HG02759 (cell line): Measurements from ENCODE around the gene PSMB8.

Experiments used
- ATAC-seq: cut with Tn5 transposase; IDR thresholded peaks from one replicate; pipeline ENCODE4 v1.9.1; 2021; ENCODE audit warnings: mild to moderate bottlenecking, moderate library complexity; ENCODE audit not compliant: unreplicated experiment

The PSMB8 gene

DNA sequence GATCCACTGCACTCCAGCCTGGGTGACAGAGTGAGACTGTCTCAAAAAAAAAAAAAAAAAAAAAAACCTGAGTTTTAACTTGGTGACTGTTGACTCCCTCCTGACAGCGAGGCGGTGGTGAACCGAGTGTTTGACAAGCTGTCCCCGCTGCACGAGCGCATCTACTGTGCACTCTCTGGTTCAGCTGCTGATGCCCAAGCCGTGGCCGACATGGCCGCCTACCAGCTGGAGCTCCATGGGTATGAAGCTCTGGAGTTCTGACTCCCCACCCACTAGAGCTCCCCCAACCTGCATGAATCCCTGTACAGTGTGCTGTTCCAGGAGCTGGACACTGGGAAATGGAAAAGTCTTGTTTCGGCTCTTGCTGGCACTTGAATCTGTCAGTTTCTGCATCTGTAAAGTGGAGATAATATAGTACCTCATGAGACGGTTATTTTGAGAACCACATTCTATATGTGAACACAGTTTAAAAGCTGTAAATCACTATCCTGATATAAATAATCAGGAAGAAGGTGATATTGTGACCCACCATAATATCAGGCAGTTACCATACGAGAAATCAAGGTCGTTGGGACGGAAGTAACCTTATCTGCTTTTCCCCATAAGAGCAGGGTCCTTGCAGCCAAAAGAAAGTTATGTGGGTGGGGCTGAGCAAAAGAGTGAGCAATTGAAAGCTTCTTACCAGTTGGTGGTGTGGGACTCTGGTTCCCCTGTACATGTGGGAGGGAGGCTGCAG is 13.5 kb upstream of the PSMB8 start:
- no peak for ATAC-seq

DNA sequence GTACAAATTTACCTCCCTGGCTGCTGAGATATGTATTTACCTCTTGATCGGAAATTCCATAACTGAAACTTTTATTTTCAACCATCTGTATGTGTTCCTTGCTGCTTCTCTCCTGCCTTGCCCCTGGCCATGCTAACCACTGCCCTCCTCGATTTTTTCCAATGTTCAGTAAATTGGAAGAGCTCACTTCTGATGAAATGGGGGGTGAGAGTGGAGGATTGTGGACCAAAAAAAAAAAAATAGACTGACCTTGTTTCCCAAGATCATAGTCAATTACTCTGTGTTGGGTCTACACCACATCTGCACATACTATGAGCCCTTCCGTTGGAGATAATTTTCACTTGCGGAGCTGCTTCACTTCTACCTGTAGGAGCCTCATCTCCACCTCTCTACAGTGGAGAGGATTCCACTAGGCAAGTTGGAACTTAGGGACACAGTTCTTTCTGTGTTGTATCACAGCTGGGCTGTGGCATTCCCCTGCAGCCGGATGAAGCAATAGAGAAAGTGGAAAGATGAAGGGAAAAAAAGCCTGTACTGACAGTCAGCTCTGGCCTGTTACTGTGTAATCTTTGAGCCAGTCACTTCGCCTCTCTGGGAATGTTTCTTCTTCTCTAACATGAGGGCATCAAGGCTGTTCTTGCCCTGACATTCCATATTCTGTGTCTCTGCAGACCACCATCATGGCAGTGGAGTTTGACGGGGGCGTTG is 11.8 kb upstream of the PSMB8 start:
- no peak for ATAC-seq

DNA sequence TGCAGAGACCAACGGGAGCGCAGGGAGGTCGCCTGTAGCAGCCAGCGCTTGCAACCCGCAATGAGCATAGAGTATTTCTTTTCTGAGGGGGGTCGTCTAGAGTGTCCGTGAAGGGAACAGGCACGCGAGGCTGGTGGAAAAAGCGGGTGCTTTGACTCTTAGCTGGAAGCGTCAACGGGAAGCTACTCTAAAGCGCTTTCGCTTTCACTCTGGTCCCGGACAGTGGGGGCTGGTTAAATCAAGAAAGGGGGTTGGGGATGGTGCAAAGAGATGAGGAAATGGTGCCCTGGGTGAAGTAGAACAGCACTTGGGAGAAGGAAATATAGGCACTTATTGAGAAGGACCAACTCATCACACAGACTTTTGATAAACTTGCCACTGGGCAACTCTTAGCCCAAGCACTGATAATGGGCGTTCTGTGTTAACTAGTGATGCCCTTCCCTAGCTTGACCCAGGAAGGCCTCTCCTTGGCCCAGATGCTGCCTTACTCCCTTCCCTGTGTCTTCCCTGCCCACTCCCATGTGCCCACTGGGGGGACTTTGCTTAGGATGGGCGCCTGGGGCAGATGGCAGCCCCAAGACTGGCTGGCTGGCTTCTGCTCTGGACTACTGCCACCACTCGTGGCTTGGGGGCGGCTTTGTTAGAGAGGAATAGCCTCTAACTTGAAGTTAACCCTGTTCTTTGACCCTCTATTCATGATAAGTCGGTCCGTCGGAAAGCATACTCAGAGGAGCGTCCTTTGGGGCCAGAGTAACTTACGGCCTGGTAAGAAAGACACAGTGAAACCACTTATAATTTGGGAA is 10.7 kb upstream of the PSMB8 start:
- peak; percentile 17 for ATAC-seq

DNA sequence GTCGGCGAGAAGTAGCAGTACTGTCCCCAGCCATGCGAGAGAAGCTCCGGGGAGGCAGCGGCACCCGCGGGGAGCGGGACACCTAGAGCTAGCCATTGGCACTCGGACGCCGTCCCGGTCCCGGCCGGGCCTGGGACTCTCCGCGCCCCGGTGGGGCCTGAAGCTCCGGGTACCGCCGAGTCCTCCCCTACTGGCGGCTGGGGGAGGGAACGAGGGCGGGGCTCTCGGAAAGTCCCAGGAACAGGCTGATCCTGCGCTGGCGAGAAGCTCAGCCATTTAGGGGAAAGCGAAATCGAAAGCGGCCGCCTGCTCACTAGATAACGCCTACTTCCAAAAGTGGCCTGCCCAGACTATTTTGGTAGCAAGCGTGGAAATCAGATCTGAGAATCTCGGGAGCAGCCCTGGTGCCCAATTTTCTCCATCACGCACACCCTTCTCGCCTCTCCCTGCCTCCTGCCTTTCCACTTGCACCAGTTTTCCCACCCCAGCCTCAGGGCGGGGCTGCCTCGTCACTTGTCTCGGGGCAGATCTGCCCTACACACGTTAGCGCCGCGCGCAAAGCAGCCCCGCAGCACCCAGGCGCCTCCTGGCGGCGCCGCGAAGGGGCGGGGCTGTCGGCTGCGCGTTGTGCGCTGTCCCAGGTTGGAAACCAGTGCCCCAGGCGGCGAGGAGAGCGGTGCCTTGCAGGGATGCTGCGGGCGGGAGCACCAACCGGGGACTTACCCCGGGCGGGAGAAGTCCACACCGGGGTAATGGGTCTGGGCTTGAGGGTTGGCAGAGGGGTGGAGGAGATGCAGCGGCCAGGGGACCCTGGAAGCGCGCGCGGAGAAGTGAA is 9.9 kb upstream of the PSMB8 start, which contains the start of the genes PSMB9 and TAP1:
Gene PSMB9 (plus strand): TSS at position 652 of the 835 bp plus-strand sequence. CDS start 38 bp downstream, at position 690.
Gene TAP1 (minus strand): TSS at position 164 of the 835 bp plus-strand sequence. CDS start 68 bp downstream, at position 96.
- ATAC-seq = peak; percentile 81

DNA sequence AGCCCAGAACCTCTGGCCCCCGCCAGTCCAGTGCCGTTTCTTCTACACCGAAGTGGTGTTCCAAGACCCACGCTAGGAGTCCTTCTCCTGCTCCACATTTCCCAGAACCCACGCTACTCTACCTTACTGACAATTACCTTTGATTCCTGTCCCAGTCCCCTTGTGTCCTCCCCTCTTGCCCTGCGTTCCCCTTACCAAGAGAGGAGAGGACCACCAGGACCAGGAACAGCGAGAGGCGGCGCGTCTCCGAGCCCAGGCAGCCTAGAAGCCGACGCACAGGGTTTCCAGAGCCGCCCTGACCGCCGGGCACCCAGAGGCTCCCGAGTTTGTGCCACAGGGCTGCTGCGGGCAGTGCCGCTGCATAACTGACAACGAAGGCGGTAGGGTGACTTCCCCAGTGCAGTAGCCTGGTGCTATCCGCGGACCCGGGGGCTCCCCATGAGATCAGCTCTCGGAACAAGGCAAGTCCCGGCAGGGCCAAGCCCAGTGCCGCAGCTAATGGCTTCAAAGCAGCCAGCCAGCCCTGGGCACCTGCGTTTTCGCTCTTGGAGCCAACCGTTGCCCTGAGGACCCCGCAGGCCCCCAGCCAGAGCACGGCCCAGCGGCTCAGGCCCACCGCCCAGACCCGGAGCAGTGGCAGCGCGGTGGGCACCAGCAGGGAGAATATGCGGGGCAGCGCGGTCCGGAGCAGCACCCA is 9.1 kb upstream of the PSMB8 start:
- ATAC-seq = peak; percentile 19

DNA sequence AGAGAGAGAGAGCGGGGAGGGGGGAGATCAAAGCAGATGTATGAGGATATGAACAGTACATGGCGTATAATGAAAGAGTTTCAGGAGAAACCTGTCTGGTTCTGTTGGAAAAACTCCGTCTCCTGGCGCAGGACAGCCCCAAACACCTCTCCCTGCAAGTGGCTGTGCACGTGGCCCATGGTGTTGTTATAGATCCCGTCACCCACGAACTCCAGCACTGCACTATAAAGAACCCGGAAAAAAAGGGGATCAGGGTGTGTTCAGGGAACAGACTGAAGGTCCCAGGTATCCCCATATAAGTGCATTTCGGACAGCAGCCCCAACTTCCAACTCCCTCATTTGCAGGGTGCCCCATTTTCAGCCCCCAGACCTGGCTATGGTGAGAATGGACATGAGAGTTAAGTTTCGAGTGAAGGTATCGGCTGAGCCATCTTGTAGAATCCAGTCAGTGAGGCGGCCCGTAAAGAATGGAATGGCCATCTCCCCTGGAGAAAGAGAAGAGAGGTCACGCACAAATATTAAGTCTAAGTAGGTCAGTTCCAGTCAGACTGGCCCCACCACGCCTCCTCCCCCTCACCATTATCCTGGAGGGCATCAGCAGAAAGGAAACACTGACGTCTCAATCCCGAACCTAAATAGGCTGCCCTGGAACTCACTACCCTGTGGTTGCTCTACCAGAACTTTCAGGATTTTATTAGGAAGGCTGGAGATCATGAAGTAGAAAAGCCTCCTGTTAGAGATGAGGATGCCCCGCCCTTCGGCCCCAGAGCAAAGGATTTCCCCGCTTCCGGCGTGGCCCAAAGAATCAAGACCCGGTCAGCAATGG is 8.4 kb upstream of the PSMB8 start:
- no peak for ATAC-seq

DNA sequence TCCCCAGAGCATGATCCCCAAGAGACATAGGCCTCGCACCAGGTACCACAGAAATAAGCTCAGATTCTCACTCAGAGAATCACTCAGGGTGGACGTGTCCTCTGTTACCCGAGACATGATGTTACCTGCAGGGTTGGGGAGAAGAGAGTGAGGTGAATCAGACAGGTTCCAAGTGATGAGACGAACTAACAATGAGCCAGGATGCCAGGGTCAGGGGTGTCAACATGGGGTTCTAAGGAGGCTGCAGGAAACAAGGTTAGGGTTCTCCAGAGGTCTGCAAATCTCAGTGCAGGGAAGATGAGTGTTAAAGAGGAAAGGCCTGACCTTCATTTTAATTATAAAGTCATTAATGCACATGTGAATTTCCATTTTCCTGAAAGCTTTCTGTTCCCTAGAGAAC is 7.2 kb upstream of the PSMB8 start:
- ATAC-seq = no peak

DNA sequence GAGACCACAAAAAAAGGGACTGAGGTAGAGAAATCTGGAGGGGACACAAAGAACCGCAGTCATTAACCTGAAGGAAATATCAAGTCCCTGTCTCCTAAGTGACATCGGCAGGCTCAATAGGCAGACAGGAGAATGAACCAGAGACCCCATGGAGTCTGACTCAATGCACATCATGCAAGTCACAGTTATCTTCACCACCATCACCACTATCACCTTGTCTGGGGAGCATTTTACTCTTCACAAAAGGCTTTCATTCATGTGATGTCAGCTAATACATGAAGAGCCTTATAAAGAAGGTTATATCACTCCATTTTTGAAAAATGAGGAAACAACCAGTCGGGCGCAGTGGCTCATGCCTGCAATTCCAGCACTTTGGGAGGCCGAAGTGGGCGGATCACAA is 5.3 kb upstream of the PSMB8 start:
- ATAC-seq = no peak

DNA sequence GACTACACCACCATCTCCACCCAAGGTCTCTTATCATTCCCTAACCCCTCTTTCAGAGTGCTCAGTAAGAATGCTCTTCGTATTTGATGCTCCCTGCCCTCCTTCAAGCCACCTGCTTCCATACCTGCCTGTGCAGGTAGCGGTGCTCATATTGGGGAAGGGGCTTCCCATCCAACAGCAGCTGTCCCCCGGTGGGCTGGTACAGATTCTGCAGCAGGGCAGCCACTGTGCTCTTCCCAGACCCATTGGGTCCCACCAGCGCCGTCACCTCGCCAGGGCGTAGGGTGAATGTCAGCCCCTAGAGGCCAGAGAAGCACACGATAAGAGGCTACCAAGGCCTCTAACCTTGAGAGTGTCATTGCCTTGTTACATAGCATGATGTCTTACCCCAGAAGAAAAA is 3.9 kb upstream of the PSMB8 start:
- no peak for ATAC-seq

DNA sequence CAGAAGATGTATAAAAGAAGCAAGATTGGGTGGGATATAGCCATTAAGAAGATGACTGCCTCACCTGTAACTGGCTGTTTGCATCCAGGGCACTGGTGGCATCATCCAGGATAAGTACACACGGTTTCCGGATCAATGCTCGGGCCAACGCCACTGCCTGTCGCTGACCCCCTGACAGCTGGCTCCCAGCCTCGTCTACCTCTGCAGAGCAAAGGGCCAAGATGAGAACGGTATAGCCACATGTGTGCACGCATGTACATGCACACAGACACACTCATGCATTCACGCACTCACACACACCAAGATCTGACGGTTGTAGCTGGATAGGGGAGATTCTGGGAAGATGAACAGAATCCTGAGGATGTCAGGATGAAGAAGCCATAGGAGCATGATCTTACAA is 3.2 kb upstream of the PSMB8 start:
- no peak for ATAC-seq

DNA sequence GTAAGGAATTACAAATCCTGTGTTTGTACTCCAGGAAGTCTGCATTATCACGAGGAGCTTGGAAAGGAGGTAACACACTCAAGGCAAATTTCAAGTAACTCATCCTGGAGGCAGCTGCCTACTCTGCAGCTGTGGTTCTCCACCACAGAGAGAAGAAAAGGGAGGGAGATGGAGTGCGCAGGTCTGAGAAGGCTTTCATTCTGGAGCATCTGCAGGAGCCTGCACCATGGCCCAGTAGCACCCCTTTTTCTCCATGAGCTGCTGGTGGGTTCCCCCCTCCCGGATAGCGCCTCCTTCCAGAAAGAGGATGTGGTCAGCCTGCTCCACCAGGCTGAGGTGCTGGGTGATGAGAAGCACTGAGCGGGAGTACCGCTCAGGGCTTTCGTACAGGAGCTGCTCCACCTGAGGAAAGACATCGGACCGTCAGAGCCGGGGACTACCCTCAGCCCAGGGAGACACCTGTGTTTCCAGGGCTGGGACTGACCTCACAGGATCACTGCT is 1.6 kb upstream of the PSMB8 start:
- ATAC-seq = no peak

DNA sequence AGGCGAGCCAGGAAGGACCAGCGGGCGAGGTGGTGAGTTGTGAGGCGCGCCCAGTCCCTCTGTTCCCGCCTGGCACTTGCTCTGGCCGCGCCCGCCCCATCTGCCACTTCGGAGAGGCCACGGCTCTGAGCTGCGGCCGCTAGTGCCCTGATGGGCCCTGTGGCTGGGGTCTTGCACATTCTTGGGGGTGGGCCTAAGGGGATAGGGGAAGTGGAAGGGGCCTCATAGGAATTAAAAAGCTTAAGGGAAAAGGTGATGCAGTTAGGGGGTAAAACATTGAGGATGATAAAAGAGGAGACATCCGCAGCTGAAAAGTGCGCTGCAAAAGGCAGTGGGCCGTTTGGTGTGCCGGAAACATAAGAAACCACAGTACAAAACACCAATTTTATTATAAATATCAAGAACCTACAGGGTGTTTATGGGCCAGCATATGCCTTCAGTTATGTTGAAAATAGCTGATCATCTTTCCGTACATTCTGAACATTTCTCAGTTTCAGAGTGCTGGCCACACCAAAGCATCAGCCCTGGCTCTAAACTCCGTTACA is 1.1 kb upstream of the PSMB8 start:
- no peak for ATAC-seq

DNA sequence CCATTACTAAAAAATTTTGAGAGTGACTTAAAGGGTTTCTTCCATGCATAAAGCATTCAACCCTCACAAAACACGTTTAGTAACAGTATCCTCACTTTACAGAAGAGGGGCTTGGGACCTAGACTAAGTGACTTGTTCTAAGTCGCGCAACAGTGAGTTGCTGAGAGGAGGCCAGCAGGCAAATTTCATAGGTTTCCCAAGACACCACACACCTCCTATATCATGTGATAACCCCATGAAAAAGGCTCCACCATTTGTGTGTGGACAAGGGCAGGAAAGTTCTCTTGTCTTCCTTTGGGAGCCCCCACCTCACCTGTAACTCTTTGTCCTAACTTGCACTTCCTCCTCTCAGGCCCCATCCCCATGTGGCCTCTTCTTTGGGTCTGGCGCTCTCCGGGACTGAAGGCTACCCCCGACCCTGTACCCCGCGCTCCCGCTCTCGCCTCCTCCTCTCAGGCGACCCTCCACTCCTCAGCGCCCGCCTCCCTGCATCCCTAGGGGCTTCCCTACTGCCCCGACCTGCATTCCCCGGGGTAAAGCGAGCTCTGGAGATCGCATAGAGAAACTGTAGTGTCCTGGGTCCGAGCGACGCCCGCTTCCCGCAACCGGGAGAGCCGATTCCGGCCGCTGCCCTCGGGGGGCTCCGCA is 392 bp downstream of the PSMB8 start:
- no peak for ATAC-seq

DNA sequence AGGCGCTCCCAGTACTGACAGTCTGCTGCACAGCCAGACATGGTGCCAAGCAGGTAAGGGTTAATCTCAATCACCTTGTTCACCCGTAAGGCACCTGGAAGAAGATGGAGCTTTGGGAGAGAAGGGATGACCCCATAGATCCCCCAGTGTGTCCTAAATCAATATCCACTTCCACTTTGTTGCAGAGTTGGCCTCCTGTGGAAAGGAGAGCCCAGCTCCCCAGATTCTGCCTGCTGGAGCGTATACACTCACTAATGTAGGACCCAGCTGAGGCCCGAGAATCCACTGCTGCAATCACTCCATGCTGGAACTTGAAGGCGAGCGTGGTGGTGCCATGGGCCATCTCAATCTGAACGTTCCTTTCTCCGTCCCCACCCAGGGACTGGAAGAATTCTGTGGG is 1.2 kb downstream of the PSMB8 start:
- no peak for ATAC-seq

DNA sequence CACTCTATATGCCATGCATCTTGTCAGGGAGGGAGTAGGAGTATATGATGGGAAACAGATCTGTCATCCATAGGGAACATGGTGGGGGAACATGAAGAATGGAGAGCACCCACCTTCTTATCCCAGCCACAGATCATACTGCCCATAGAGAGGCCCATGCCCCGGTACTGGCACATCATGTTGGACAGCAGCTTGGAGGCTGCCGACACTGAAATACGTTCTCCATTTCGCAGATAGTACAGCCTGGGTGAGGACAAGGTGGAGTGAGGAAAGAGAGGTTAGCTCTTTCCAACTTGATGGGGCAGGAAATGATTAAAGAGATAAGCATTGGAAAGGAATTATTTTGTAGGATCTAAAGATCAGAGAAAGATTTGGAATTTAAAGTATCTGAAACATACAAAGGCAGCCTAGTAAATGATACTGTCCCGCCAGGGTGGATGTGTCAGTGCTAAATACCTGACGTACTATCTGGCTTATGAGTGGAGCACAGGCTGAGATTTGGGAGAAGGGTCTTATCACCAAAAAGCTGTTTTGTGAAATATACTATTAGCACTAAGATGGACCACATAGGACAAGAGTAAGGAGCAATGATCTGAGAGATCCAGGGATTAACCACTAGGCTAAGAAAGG is 1.7 kb downstream of the PSMB8 start:
- no peak for ATAC-seq

DNA sequence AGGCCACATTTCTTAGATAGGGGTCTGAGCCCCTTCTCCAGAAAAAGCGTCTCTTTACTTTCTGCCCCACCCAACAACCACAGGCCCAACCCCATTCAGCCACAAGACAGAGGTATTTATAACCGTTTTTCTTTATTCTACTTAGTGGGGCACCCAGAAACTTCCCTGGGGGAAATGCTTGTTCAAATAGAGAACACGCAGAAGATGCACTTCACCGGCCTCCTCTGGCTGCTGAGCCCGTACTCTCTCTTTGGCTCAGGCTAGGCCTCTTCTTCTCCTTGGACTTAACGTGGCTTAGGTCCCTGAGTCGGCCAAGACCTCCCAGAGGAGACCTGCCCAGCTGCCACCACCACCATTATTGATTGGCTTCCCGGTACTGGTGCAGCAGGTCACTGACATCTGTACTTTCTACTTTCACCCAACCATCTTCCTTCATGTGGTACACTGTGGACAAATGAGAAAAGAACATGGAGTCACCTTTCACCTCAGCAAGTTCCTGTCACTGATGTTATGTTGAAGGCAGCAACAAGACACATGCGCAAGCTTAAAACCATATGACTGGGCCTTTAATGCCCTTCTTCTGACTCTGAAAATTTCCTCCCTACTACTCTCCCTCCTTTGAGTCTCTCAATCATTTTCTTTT is 3.1 kb downstream of the PSMB8 start:
- no peak for ATAC-seq

DNA sequence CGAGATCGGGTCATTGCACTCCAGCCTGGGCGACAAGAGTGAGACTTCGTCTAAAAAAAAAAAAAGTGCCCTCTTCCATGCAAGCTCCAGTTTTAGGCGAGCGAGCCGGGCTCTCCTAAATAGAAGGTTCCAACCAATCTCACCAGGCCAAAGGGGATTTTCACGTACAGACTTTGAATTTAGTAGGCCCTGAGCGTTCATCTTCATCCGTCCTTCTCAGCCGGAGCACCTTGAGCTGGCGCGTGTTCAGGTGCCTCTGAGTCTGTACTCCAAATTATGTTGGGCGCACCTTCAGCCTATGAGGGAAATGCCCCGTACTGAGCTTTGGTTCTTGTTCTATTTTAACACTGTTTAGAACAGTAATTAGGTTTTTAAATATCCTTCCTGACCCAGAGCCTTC is 4.5 kb downstream of the PSMB8 start:
- ATAC-seq = no peak
